Measurements from ENCODE around the gene RPIA.
"Not testable (repeated sequence)": the region's sequence is repeated elsewhere in the genome, so short reads cannot be mapped to it uniquely, and the experiment has no call there.

The RPIA gene

GRCh38 chr2:88691339-88692183 is at the start of gene RPIA:
TSS of gene RPIA (plus strand) at chr2:88691673. CDS start at chr2:88691699, 26 bp downstream.
- peak; percentile 98 for DNase-seq

- no peak for DNase-seq
Measured at GRCh38 chr2:88642278-88642677, 49.2 kb upstream of the RPIA start.

- DNase-seq: not testable (repeated sequence)
Measured at GRCh38 chr2:88645291-88645882, 46.1 kb upstream of the RPIA start.

- DNase-seq: no peak
Measured at GRCh38 chr2:88651646-88652045, 39.8 kb upstream of the RPIA start.

GRCh38 chr2:88654714-88655113 is 36.8 kb upstream of the RPIA start:
- DNase-seq: no peak

GRCh38 chr2:88656690-88657089 is 34.8 kb upstream of the RPIA start:
- no peak for DNase-seq

- no peak for DNase-seq
Measured at GRCh38 chr2:88657131-88657530, 34.3 kb upstream of the RPIA start.

GRCh38 chr2:88658326-88658725 is 33.1 kb upstream of the RPIA start:
- no peak for DNase-seq

GRCh38 chr2:88658881-88659537 is 32.5 kb upstream of the RPIA start:
- DNase-seq: no peak

GRCh38 chr2:88659538-88659915 is 31.9 kb upstream of the RPIA start:
- DNase-seq: peak; percentile 11

- no peak for DNase-seq
Measured at GRCh38 chr2:88660622-88661021, 30.9 kb upstream of the RPIA start.

GRCh38 chr2:88666576-88666975 is 24.9 kb upstream of the RPIA start:
- no peak for DNase-seq

GRCh38 chr2:88667219-88667618 is 24.3 kb upstream of the RPIA start:
- DNase-seq: no peak

- DNase-seq: no peak
Measured at GRCh38 chr2:88668862-88669261, 22.6 kb upstream of the RPIA start.

- peak; percentile 27 for DNase-seq
Measured at GRCh38 chr2:88669482-88670214, 21.8 kb upstream of the RPIA start.

GRCh38 chr2:88671786-88672427 is 19.6 kb upstream of the RPIA start:
- DNase-seq: peak; percentile 76

GRCh38 chr2:88673363-88673762 is 18.1 kb upstream of the RPIA start:
- DNase-seq: no peak

- DNase-seq: no peak
Measured at GRCh38 chr2:88680266-88680902, 11.1 kb upstream of the RPIA start.

- DNase-seq: no peak
Measured at GRCh38 chr2:88680916-88681315, 10.6 kb upstream of the RPIA start.

- DNase-seq: no peak
Measured at GRCh38 chr2:88683160-88684021, 8.1 kb upstream of the RPIA start.

- no peak for DNase-seq
Measured at GRCh38 chr2:88684519-88684918, 7.0 kb upstream of the RPIA start.
